ENCODE data around the gene TMEM109. TPM values are rescaled to one million over a fixed set of nuclear protein-coding genes. Genes with fewer than 3 reads are reported as not detected.

The TMEM109 gene
- total and polyA plus RNA-seq, 2 of the 8 experiments (the other 6 are each of a cell fraction or from before 2014, with no cell fraction given) = 27.3 to 30.3 TPM

DNA sequence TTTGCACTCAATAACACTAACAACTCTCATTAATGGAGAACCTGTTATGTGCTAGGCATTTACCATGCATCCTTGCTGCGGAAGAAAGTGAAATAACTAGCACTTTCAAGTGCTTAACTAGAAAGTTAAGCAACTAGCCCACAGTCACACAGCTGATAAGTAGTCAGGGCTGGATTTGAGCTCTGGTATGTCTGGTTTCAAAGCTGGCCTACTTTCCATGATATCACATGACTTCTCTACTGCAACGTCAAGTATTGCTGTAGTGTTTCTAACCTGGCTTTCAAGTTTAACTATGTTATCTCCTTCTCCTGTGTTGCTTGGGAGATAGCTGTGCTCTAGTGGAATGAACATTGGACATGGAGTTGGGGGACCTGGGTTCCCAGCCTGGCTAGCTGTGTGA, 25.9 kb downstream of the TMEM109 start:
- Histone ChIP-seq H3K27ac (ENCODE audit: low read depth, low read length) (no peak overlapping the region), H2BK15ac (ENCODE audit: low read length) (no peak overlapping the region), H3K79me1 (ENCODE audit: low read depth, low read length) (no peaks in the 10 kb centered on the region; the same call in 1 of the 2 replicates), H2BK12ac (ENCODE audit: low read depth, low read length) (no peak overlapping the region), H4K5ac (ENCODE audit: insufficient read length, low read depth, low read length) (no peak overlapping the region), H3K18ac (ENCODE audit: extremely low read depth, low read length) (no peak overlapping the region), H3K36me3 (ENCODE audit: control insufficient read depth in 2 of 4, insufficient read depth in 4 of 4, low read length in 3 of 4) (peaks cover 0 to 6% (median 5%) of the 10 kb centered on the region in 4 experiments; a peak in 5 of 8 replicates), H4K91ac (replicated peaks; ENCODE audit: insufficient read length, low read length) (no peak overlapping the region), H2BK20ac (ENCODE audit: low read length) (no peak overlapping the region), H3K14ac (ENCODE audit: insufficient read length) (no peak overlapping the region), H3K79me2 (ENCODE audit: control insufficient read depth in 1 of 2, insufficient read depth in 2 of 2, low read length in 2 of 2) (no peaks in the 10 kb centered on the region), H3K23me2 (ENCODE audit: low read depth, low read length) (no peaks in the 10 kb centered on the region), H4K20me1 (replicated peaks in 1 of 2; ENCODE audit: control insufficient read depth in 1 of 2, insufficient read depth in 2 of 2, low read length in 2 of 2) (peaks cover 0 to 5% of the 10 kb centered on the region in 2 experiments), H3K9ac (replicated peaks in 1 of 4; ENCODE audit: extremely low read depth in 1 of 4, low read depth in 3 of 4, low read length in 3 of 4) (no peak overlapping the region), H2BK120ac (replicated peaks; ENCODE audit: low read depth, low read length) (no peak overlapping the region), H3K4me1 (replicated peaks in 1 of 4; ENCODE audit: control insufficient read depth in 3 of 4, insufficient read depth in 4 of 4, low read length in 3 of 4) (no peaks in the 10 kb centered on the region; a peak in 2 of 7 replicates), H2AFZ (ENCODE audit: low read length) (no peak overlapping the region), H2AK5ac (ENCODE audit: low read depth, low read length) (no peak overlapping the region), H3K4me3 (ENCODE audit: extremely low read depth in 1 of 4, insufficient read depth in 2 of 4, low read depth in 3 of 4, low read length in 4 of 4) (no peak overlapping the region), H3K23ac (ENCODE audit: insufficient read length) (no peak overlapping the region), H3K4ac (replicated peaks; ENCODE audit: insufficient read length, low read depth, low read length) (no peak overlapping the region), H2BK5ac (ENCODE audit: low read depth, low read length) (no peak overlapping the region), H3K4me2 (ENCODE audit: insufficient read depth in 1 of 2, low read depth in 2 of 2, low read length in 2 of 2) (no peak overlapping the region), H3K27me3 (replicated peaks in 1 of 4; ENCODE audit: control insufficient read depth in 3 of 4, extremely low read depth in 1 of 4, insufficient read depth in 3 of 4, low read length in 3 of 4) (no peaks in the 10 kb centered on the region), H4K8ac (ENCODE audit: extremely low read depth, insufficient read depth, low read length) (no peak overlapping the region), H3K56ac (replicated peaks; ENCODE audit: insufficient read length, low read depth, low read length) (no peak overlapping the region), H3K9me3 (ENCODE audit: insufficient read depth in 2 of 2, low read depth in 1 of 2, low read length in 1 of 2) (no peaks in the 10 kb centered on the region)
- TF ChIP-seq RXRA (IDR thresholded peaks at IDR 0.05; ENCODE audit: insufficient read depth, low read depth, low read length) (no peak), YY1 (IDR thresholded peaks at IDR 0.05; ENCODE audit: low read depth, low read length) (no peak), ASH2L (IDR thresholded peaks at IDR 0.05; ENCODE audit: low read length) (no peak), CEBPB (IDR thresholded peaks at IDR 0.05; ENCODE audit: low read depth, low read length) (no peak), CHD2 (IDR thresholded peaks at IDR 0.05; ENCODE audit: low read length) (no peak), POLR2A (IDR thresholded peaks at IDR 0.05; ENCODE audit: control extremely low read depth in 1 of 2, low read depth in 2 of 2, low read length in 2 of 2) (no peak), EGR1 (IDR thresholded peaks at IDR 0.05; ENCODE audit: borderline replicate concordance, low read depth, low read length) (no peak), NANOG (IDR thresholded peaks at IDR 0.05; ENCODE audit: insufficient read depth, low read depth, low read length, poor library complexity, severe bottlenecking) (no peak), RBBP5 (IDR thresholded peaks at IDR 0.05; ENCODE audit: borderline replicate concordance, low read depth, low read length) (no peak), SIX5 (IDR thresholded peaks at IDR 0.05; ENCODE audit: low read depth, low read length) (no peak), BACH1 (IDR thresholded peaks at IDR 0.05; ENCODE audit: low read length) (no peak)
- TF ChIP-seq, protein P1, sequence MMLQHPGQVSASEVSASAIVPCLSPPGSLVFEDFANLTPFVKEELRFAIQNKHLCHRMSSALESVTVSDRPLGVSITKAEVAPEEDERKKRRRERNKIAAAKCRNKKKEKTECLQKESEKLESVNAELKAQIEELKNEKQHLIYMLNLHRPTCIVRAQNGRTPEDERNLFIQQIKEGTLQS (IDR thresholded peaks at IDR 0.05; ENCODE audit: insufficient read depth, low read depth, low read length) = no peak
- POLR2A ChIA-PET (ENCODE audit: partially characterized antibody) = interaction anchor here (1.0 to 1.7 kb wide), 6 partner anchors 10 to 24 kb away, joined by 3 to 5 read pairs (median 4); partner anchors contain the start of gene TMEM132A
- no peak for FAIRE-seq
- WGBS, 2 experiments (ENCODE audit: extremely low coverage in 1 of 2, insufficient coverage in 1 of 2, insufficient read length in 1 of 2, insufficient replicate concordance in 2 of 2, low coverage in 1 of 2, low lambda C conversion rate in 2 of 2, missing lambda C conversion rate in 1 of 2) = 79% methylated on average over 2 of the region's 2 CpGs; no CpG with 5 or more reads in 1 of the 2 experiments
- no peak for DNase-seq (ENCODE audit: low read depth in 1 of 2, low spot score in 2 of 2)
- CTCF ChIA-PET (ENCODE audit: partially characterized antibody) = interaction anchor here (0.7 to 2.3 kb wide), 12 partner anchors 8 to 314 kb away, joined by 3 to 5 read pairs (median 4); no protein-coding TSS in a partner anchor
